Ishikawa (cell line): Measurements from ENCODE around the gene AOX1.

Source experiments
- CEBPB ChIP-seq: IDR thresholded peaks from 2 replicates; pipeline ENCODE4 v1.6.1; 2012
- MAX ChIP-seq: IDR thresholded peaks from 2 replicates; pipeline ENCODE4 v1.6.1; 2012

GRCh38 chr2:200705305-200706041 lies 119.7 kb downstream of the AOX1 start:
- no peak for TF ChIP-seq CEBPB
- no peak for TF ChIP-seq MAX
